HG03354 (cell line): ENCODE results near the gene DNAJC5.
"Not testable (repeated sequence)": the region's sequence is repeated elsewhere in the genome, so short reads cannot be mapped to it uniquely, and the experiment has no call there.

ENCODE experiments used
- ATAC-seq: cut with Tn5 transposase; IDR thresholded peaks from one replicate; pipeline ENCODE4 v1.9.1; 2021; ENCODE audit warnings: mild to moderate bottlenecking; ENCODE audit not compliant: unreplicated experiment, poor library complexity, severe bottlenecking

Gene DNAJC5

DNA sequence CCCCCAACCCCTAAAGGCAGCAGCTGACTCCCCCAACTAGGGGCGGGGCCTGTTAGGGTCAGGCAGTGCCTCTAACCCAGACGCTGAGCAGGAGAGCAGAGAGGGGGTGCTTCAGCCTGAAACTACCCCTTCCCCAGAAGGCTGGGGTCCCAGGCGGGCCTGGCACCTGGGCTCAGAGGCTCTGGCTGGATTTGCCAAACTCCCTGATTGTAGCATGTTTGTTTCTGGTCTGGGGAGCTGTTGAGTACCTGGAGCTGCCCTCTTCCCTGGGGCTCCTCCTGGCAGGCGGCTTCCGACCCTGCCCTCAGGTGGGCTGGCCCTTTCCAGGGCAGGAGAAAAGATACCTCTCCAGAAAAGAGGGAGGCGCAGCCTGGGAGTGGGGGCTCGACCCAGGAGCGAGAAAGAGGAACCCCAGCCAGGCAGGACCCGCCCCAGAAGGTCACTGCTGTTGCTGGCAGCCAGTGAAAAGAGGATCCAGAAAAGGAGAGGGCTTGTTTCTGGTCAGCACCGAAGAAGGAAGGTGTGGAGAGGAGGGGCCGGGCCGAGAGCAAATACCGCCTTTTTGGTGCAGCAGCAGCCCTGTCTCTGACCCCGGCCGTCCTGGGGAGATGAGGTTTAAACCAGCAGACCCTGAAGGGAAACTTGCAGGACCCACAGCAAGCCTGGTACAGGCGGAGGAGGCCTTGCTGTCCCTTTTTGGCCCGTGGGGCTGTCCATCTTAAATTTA is 34.4 kb upstream of the DNAJC5 start:
- ATAC-seq, result no peak

DNA sequence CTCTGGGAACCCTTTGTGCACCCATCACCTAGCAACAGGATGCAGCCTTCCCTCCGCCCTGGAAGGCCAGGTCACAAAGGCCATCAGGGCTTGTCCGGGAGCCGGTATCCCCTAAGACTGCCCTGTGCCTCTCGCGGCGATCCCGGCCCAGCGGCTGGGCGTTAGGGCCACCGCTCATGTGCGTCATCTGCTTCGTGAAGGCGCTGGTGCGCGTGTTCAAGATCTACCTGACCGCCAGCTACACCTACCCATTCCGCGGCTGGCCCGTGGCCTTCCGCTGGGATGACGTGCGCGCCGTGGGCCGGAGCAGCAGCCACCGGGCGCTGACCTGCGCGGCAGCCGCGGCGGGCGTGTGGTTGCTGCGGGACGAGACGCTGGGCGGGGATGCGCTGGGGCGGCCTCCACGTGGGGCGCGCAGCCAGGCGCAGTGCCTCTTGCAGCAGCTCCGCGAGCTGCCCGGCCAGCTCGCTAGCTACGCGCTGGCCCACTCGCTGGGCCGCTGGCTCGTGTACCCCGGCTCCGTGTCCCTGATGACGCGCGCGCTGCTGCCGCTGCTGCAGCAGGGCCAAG is 33.5 kb upstream of the DNAJC5 start, which contains the start of gene ABHD16B:
Gene ABHD16B (plus strand): TSS at position 134 of the 570 bp plus-strand sequence. CDS start 43 bp downstream, at position 177.
- no peak for ATAC-seq

DNA sequence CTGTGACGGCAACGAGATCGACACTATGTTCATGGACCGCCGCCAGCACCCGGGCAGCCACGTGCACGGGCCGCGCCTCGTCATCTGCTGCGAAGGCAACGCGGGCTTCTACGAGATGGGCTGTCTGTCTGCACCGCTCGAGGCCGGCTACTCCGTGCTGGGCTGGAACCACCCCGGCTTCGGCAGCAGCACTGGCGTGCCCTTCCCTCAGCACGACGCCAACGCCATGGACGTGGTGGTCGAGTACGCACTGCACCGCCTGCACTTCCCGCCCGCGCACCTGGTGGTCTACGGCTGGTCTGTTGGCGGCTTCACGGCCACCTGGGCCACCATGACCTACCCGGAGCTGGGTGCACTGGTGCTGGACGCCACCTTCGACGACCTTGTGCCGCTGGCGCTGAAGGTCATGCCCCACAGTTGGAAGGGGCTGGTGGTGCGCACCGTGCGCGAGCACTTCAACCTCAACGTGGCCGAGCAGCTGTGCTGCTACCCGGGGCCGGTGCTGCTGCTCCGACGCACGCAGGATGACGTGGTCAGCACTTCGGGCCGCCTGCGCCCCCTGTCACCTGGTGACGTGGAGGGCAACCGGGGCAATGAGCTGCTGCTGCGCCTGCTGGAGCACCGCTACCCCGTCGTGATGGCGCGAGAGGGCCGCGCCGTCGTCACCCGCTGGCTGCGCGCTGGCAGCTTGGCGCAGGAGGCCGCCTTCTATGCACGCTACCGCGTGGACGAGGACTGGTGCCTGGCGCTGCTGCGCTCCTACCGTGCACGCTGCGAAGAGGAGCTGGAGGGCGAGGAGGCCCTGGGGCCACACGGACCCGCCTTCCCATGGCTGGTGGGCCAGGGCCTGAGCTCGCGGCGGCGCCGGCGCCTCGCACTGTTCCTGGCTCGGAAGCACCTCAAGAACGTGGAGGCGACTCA is 32.7 kb upstream of the DNAJC5 start:
- no peak for ATAC-seq

DNA sequence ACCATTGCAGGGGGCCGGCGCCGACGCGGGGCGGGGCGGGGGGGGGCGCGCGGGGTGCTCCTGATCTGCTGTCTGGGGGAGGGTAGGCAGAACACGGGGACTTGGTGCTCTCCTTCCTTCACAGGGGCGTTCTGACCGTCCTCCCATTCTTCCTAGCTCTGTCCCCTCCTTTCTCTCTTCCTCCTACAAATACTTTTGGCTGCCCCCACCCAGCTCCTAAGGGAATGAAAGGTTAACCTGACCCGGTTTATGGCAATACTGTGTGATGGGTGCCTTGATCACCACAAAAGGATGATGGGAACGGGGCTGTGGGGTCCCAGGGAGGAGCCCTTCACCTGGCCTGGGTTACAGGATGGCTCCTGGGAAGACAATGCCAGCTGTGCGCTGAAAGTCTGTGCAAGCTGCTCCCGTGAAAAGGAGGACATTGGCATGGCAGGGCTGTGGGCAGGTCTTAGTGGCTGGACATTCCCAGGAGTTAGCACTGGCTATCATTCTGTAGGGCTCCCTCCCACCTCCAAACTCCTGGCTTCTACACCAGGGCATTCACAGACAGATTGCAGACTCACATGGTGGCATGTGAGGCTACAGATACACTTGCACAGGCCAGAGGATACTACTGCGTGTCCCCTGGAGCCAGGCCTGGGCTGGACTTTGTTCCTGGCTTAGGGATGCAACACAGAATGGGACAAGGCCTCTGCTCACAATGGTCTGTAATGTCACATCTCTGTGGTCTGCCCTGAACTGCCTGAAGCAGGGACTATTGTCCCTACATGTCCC is 31.7 kb upstream of the DNAJC5 start:
- no peak for ATAC-seq

DNA sequence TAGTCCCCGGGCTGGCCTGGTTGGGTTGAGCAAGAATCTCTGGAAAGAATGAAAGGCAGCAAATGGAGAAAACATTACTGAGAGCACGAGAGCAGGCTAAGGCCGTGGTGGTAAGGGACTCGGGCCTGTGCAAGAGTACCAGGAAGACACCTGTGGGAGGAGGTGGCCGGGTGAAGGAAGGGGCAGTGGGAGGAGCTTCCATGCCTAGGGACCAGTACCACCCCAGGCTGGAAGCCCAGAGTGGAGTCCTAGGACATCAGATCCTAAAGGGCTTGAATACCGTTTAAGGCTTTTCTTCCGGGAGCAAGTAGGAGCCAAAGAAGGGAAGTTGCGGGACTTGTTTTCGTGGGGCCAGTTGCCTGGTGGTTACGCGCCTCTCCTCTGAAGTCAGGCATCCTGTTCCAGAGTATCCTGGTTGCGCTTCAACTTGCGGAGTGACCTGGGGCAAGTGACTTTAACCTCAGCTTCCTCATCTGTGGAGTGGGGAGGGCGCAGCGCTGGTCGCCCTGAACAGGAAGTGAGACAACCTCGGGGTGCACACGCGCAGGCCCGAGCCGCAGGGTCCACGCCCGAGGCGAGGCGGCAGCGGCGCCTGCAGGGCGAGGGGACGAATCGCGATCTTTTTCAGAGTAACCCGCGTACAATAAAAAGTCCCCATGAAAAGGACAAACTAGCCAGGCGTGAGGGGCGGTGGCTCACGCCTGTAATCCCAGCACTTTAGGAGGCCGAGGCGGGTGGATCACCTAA is 31.0 kb upstream of the DNAJC5 start:
- peak; percentile 67 for ATAC-seq

DNA sequence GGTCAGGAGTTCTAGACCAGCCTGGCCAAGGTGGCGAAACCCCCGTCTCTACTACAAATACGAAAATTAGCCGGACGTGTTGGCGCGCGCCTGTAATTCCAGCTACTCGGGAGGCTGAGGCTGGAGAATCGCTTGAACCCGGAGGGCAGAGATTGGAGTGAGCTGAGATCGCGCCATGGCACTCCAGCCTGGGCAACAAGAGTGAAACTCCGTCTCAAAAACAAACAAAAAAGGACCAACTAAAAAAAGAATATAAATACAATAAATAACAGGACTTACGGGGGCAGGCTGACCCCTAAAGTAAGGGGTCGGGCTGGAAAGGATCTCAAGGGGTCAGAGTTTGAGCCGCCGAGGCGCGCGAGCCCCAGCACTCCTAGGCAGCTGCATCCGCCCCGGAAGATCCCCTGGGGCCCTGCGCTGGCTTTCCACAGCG is 30.4 kb upstream of the DNAJC5 start:
- ATAC-seq, result no peak

DNA sequence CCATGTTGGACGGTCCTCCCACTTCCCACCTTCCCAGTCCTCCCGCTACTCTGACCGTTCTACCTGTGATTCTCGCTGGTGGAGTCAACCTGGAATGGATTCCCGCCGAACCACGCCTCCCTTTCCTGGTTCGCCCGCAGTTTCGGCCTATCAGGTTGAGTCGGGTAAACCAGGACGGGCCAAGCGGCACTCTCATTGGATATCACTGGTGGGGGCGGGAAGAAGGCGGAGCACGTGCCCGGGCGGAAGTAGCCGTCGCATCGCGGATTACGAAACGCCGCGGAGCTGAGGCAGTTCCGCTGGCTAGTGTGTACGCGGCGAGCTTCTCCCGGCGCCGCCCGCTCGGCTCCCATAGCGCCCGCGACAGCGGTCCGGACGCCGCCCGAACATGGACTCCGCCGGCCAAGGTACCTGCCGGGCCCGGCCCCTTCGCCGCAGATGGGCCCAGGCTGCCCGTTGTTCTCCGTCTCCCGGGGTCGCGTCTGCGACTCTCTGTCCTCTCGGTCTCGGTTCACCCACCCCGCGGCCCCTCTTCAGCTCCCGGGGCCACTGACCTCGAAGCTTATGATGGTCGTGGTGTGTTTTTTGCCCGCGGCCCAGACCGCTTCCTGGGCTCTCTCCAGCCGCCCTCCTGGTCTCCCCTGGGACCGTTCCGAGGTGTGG is 29.8 kb upstream of the DNAJC5 start, which contains the start of gene TPD52L2:
Gene TPD52L2 (plus strand): TSS at position 293 of the 663 bp plus-strand sequence. CDS start 96 bp downstream, at position 389.
- ATAC-seq, result peak; percentile 72

DNA sequence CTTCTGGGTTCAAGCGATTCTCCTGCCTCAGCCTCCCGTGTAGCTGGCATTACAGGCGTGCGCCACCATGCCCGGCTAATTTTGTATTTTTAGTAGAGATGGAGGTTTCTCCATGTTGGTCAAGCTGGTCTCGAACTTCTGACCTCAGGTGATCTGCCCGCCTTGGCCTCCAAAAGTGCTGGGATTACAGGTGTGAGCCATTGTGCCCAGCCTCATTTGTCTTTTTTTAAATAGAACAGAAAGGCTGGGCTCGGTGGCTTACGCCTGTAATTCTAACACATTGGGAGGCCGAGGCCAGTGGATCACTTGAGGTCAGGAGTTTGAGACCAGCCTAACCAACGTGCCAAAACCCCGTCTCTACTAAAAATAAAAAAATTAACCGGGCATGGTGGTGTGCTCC is 27.9 kb upstream of the DNAJC5 start:
- ATAC-seq, result not testable (repeated sequence)

DNA sequence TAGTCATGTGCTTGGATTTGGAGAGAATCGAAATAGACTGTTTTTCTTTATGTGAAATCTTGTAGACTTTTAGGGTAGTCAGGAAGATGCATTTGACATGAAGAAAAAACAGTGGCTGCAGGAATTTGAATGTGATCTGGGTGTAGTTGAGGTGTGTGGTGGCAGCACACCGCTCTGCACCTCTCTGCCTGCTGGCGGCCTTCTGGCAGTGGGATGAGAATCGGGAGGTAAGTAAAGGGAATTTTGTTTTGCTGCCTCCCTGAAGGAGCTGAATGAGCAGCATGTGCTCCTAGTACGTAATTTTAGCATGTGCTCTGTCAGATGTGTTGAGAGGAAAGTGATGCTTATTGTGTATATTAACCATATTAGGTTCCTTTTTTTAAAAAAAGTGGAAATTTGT is 26.7 kb upstream of the DNAJC5 start:
- no peak for ATAC-seq

DNA sequence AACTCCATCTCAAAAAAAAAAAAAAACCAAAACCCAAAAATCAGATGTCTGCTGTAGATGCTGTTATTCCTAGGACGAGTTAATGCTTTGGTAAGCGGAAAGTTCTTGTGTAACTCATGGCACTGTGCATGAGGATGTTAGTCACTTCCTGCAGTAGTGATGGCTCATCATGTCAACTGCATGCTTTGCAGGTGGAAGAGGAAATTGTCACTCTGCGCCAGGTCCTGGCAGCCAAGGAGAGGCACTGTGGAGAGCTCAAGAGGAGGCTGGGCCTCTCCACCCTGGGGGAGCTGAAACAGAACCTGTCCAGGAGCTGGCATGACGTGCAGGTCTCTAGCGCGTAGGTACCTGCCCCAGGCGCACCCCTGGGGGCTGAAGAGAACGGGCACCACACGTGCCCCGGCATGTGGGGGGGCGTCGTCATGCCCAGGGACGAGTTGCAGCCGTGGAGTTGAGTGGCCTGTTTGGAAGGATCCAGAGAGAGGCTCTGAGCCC is 21.4 kb upstream of the DNAJC5 start:
- no peak for ATAC-seq

DNA sequence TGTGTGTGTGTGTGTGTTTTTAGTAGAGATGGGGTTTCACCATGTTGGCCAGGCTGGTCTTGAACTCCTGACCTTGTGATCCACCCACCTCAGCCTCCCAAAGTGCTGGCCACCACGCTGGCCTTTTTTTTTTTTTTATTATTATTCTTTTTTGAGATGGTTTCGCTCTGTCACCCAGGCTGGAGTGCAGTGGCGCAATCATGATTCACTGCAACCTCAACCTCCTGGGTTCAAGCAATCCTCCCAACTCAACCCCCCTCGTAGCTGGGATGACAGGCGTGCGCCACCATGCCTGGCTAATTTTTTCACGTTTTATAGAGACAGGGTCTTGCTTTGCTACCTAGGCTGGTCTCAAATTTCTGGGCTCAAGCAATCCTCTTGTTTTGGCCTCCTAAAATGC is 20.7 kb upstream of the DNAJC5 start:
- not testable (repeated sequence) for ATAC-seq

DNA sequence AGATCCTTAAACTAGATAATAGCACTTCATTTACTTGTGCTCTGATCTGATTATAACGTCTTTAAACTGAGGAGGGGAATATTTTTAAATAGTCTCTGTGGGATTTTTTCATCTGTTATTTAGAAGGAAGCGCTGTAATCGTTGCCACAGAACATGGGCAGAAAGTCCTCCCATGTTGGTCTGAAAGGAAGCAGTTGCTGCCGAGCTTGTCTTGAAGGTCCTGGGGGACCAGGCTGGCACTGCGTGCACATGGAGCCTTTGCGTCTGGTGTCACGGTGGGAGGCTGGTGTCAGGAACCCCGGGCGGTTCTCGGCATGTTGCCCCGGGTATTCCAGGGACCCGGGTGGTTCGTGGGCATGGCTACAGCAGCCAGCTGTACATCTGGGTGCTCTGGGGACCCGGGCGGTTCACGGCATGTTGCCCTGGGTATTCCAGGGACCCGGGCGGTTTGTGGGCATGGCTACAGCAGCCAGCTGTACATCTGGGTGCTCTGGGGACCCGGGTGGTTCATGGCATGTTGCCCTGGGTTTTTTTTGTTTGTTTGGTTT is 18.4 kb upstream of the DNAJC5 start:
- no peak for ATAC-seq

DNA sequence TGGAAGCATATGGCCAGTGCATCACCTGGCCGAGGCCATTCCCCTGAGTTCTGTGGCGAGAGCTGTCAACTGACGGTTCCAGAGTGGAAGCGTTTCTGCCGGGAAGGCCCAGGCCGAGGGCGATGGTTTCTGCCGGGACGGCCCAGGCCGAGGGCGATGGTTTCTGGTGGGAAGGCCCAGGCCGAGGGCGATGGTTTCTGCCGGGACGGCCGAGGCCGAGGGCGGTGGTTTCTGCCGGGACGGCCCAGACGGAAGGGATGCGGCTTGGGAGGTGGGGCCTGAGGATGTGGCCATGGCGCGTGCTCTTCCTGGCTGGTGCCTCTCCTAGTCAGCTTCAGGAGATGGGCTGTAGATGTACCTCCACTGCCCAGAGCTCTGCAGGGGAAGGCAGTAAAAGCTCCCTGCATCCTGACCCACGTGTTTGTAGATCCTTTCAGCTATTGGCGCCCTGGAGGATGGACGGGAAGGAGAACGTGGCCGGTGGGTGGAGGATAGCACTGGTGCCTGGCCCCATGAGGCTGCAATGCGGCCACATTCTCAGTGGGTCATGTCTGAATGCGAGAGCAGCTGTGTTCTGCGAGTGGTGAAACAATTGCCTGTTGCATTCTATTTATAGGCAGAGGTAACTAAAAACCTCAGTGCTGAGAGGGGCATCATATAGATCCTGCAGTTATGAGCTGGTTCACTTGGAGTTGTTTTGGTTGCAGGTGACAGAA is 17.0 kb upstream of the DNAJC5 start:
- no peak for ATAC-seq

DNA sequence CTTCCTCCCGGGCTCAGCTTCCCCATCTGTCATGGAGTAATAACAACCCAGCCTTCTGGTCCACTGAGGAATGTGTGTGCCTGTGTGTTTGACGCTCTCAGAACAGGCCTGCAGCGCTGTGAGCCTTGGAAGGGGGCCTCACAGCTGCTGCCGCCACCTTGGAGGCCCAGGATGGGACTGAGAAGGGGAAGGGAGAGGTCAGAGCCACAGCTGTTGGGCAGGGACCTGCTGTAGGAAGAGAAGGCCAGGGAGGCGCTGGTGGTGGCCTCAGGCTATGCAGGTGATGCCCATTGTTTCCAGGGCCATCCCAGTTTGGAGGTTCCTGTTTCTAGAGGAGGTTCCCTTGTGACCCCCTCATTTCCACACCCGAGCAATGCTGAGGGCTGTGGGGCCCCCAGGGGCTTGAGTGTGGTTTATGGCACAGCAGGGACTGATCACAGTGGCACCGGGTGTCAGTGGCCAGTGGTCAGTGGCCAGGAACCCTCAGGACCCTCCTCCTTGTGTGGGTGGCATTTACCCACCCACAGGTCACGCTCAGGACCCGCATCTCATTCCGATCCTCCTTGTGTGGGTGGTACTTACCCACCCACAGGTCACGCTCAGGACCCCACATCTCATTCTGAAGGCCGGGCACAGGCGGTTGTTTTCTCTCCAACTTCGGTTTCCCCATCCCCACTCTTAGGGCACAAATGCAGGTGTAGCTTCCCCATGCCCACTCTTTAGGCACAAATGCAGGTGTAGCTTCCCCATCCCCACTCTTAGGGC is 15.8 kb upstream of the DNAJC5 start:
- ATAC-seq, result no peak

DNA sequence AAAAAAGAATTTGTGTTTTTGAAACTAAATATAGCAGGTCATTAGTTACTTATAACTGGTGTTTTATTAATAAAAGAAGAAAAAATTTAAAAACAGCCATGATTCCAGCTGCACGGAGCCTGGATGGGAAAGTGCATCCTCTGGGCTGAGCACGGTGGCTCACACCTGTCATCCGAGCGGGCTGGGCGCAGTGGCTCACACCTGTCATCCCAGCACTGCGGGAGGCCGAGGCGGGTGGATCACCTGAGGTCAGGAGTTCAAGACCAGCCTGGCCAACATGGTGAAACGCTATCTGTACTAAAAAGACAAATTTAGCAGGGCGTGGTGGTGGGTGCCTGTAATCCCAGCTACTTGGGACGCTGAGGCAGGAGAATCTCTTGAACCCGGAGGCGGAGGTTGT is 14.0 kb upstream of the DNAJC5 start:
- ATAC-seq, result not testable (repeated sequence)

DNA sequence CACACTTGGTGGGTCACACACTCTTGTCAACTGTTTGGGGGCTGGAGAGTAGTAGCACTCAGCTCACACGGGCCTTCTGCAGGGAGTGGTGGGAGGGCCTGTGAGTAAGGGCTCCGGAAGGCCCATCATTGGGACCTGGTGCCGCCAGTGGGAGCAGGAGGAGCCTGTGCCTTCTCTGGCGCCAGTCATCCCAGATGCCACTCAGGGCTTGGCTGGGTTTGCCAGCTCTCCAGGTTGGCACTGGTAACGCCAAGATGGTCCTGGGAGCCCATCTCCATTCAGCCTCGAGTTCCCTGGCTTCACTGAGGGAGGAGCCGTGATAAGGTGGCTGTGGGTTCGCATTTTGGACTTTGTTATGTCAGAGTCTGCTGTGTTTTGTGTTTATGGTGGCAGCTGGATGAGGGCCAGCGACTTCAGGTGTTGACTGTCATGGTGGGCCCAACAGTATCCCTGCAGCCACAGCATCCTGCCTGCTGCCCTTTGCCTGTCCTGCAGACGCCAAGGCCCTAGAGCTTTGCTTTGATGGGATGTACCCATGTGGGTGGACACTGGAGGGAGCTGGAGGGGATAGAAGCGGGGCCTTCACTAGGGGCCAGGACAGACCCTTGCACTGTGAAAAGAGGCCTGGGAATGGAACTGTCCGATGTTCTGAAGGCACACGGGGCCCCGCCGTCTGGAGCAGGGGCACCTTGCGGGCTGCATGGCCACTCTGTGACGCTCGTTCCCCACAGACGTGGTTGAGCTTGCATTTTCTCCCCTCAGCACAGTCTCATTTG is 13.3 kb upstream of the DNAJC5 start:
- ATAC-seq, result no peak
